Liver (tissue), 9 donors: ENCODE data around the gene EDEM2. TPM values are rescaled to one million over a fixed set of nuclear protein-coding genes. Genes with fewer than 3 reads are reported as not detected.

Source experiments
- DNase-seq: peaks from one replicate; pipeline ENCODE4 v3.0.0-alpha.2; 2017; ENCODE audit warnings: low spot score
- H3K27ac ChIP-seq, 2 donors: one replicate each; pipeline ENCODE4 v1.7.0; 2013; ENCODE audit warnings: inconsistent platforms in 2 of 2, low read length in 2 of 2, control low read depth in 1 of 2, low read depth in 1 of 2, mild to moderate bottlenecking in 1 of 2
- H3K27me3 ChIP-seq, 4 donors: one replicate each; pipeline versions ENCODE4 v1.6.1 to v1.7.0; 2013; ENCODE audit warnings: low read length in 3 of 4, inconsistent platforms in 1 of 4, mild to moderate bottlenecking in 1 of 4, moderate library complexity in 1 of 4; ENCODE audit not compliant: control insufficient read depth in 4 of 4, insufficient read depth in 4 of 4
- H3K36me3 ChIP-seq, 4 donors: one replicate each; pipeline versions ENCODE4 v1.6.1 to v1.7.0; 2013; ENCODE audit warnings: low read length in 3 of 4, mild to moderate bottlenecking in 3 of 4, low read depth in 1 of 4, moderate library complexity in 1 of 4; ENCODE audit not compliant: control insufficient read depth in 4 of 4, insufficient read depth in 3 of 4
- H3K4me1 ChIP-seq, 4 donors: one replicate each; pipeline versions ENCODE4 v1.6.1 to v1.7.0; 2013; ENCODE audit warnings: low read length in 3 of 4, mild to moderate bottlenecking in 3 of 4, moderate library complexity in 1 of 4; ENCODE audit not compliant: control insufficient read depth in 4 of 4, insufficient read depth in 4 of 4
- H3K4me3 ChIP-seq, 3 donors: one replicate each; pipeline versions ENCODE4 v1.6.1 to v1.7.0; 2013; ENCODE audit warnings: low read length in 3 of 3, control low read depth in 1 of 3, low read depth in 1 of 3, mild to moderate bottlenecking in 1 of 3
- H3K9ac ChIP-seq, 2 donors: one replicate each; pipeline ENCODE4 v1.7.0; 2013; ENCODE audit warnings: low read length in 2 of 2, mild to moderate bottlenecking in 2 of 2, moderate library complexity in 2 of 2, control low read depth in 1 of 2, low read depth in 1 of 2
- H3K9me3 ChIP-seq, 4 donors: one replicate each; pipeline versions ENCODE4 v1.6.1 to v1.7.0; 2013; ENCODE audit warnings: low read length in 3 of 4; ENCODE audit not compliant: control insufficient read depth in 4 of 4
- EGR1 ChIP-seq, 2 donors: IDR thresholded peaks; 2 replicates each; pipeline ENCODE4 v1.6.1; 2016 to 2018; ENCODE audit warnings: antibody characterized with exemption in 2 of 2, low read depth in 2 of 2
- FOXA1 ChIP-seq: IDR thresholded peaks from 2 replicates; pipeline ENCODE4 v1.6.1; 2016; ENCODE audit warnings: antibody characterized with exemption
- FOXA2 ChIP-seq: IDR thresholded peaks from 2 replicates; pipeline ENCODE4 v1.6.1; 2016; ENCODE audit warnings: antibody characterized with exemption
- GABPA ChIP-seq, 2 donors: IDR thresholded peaks in 1 of 2; conservative IDR thresholded peaks in 1 of 2; 2 replicates each; pipeline ENCODE4 v1.6.1; 2016; ENCODE audit warnings: antibody characterized with exemption in 2 of 2, mild to moderate bottlenecking in 1 of 2, moderate library complexity in 1 of 2
- HNF4G ChIP-seq: IDR thresholded peaks from 2 replicates; pipeline ENCODE4 v1.6.1; 2016; ENCODE audit warnings: antibody characterized with exemption
- JUND ChIP-seq, 2 donors: IDR thresholded peaks; 2 replicates each; pipeline ENCODE4 v1.6.1; 2016; ENCODE audit warnings: antibody characterized with exemption in 2 of 2
- NR2F2 ChIP-seq: IDR thresholded peaks from 2 replicates; pipeline ENCODE4 v1.6.1; 2016; ENCODE audit warnings: antibody characterized with exemption
- RAD21 ChIP-seq, 2 donors: IDR thresholded peaks; 2 replicates each; pipeline ENCODE4 v1.6.1; 2016; ENCODE audit warnings: antibody characterized with exemption in 2 of 2, mild to moderate bottlenecking in 2 of 2
- RXRA ChIP-seq, 2 donors: IDR thresholded peaks; 2 replicates each; pipeline ENCODE4 v1.6.1; 2017 to 2018; ENCODE audit warnings: antibody characterized with exemption in 2 of 2, mild to moderate bottlenecking in 1 of 2
- SP1 ChIP-seq: IDR thresholded peaks from 2 replicates; pipeline ENCODE4 v1.6.1; 2018; ENCODE audit warnings: antibody characterized with exemption, mild to moderate bottlenecking
- TAF1 ChIP-seq: conservative IDR thresholded peaks from 2 replicates; pipeline ENCODE4 v1.6.1; 2016; ENCODE audit warnings: antibody characterized with exemption, mild to moderate bottlenecking
- YY1 ChIP-seq: IDR thresholded peaks from 2 replicates; pipeline ENCODE4 v1.6.1; 2016; ENCODE audit warnings: antibody characterized with exemption, mild to moderate bottlenecking
- WGBS: extraction: QIAGEN DNeasy Blood & Tissue Kit; methylation state at CpG from one replicate; pipeline ENCODE4 v1.1.7; 2013; 5-methylcytosine and 5-hydroxymethylcytosine counted together
- polyA plus RNA-seq, 2 donors: library from polyadenylated mRNA; stranded (reverse) in 1 of 2; unstranded in 1 of 2; fragments of 200-250 nt in 1 of 2; fragments of >200 nt in 1 of 2; fragmentation: Nextera tagmentation in 1 of 2; extraction: Ambion mirVana in 1 of 2; gene quantifications; one replicate each; pipeline versions ENCODE4 v1.2.1 to v1.2.3, GENCODE V29; 2013 to 2015
- total RNA-seq, 2 donors: library from RNA; depleted of rRNA; stranded (reverse); fragments of >200 nt; gene quantifications; one replicate each; pipeline ENCODE4 v1.2.3, GENCODE V29; 2014
- TF ChIP-seq, protein P1 (sequence below): IDR thresholded peaks from 2 replicates; pipeline ENCODE4 v1.6.1; 2016; ENCODE audit warnings: antibody characterized with exemption
- TF ChIP-seq, protein P2 (sequence below): IDR thresholded peaks from 2 replicates; pipeline ENCODE4 v1.6.1; 2016; ENCODE audit warnings: antibody characterized with exemption
- TF ChIP-seq, protein P3 (sequence below): fragments of 150-350 bp; IDR thresholded peaks from 2 replicates; pipeline ENCODE4 v1.5.1; 2017; ENCODE audit warnings: improper control_type of control experiment, low read depth, low read length; ENCODE audit not compliant: missing input control
- TF ChIP-seq, protein P4 (sequence below): IDR thresholded peaks from 2 replicates; pipeline ENCODE4 v1.6.1; 2016; ENCODE audit warnings: antibody characterized with exemption, mild to moderate bottlenecking
- donor health status: healthy.
- donor health status: healthy.
- donor health status: healthy.
- donor health status: healthy.
- donor health status: healthy.

Gene EDEM2
- total and polyA plus RNA-seq, 4 donors, result 15.5 to 32.5 (median 22.2) TPM

DNA sequence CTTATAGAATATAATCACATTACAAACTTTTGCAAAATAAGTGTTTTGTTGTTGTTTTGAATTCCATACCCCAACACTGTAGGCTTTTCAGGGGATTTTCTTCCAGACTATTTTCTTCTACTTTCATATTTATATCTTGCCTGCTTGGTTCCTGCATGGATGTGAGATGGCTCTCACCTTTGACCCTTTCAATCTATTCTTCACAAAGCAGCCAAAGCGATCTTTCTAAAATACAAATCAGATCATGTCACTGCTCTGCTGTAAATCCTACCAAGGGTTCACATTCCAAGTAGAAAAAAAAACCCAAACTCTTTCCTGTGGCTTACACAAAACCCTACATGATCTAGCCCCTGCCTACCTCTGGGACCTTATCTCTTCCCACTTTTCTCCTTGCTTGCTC, 29.5 kb downstream of the EDEM2 start:
- TF ChIP-seq RAD21 (IDR thresholded peaks at IDR 0.05) (no peak), FOXA1 (no peak), YY1 (no peak), EGR1 (IDR thresholded peaks at IDR 0.05; ENCODE audit: low read depth in 2 of 2) (no peak), TAF1 (no peak)
- TF ChIP-seq, protein P1, sequence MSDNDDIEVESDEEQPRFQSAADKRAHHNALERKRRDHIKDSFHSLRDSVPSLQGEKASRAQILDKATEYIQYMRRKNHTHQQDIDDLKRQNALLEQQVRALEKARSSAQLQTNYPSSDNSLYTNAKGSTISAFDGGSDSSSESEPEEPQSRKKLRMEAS, result no peak
- 78% methylated on average over 1 of the region's 1 CpG for WGBS
- H3K4me3 ChIP-seq, result no peak overlapping the region
- no peaks in the 10 kb centered on the region for H3K9me3 ChIP-seq
- no peak overlapping the region for H3K27ac ChIP-seq
- H3K27me3 ChIP-seq, result no peaks in the 10 kb centered on the region
- DNase-seq, result no peak
- H3K4me1 ChIP-seq, result peaks cover 0 to 6% (median 2%) of the 10 kb centered on the region in 4 donors
- no peak overlapping the region for H3K9ac ChIP-seq
- H3K36me3 ChIP-seq, result peaks cover 17 to 67% (median 43%) of the 10 kb centered on the region in 4 donors

DNA sequence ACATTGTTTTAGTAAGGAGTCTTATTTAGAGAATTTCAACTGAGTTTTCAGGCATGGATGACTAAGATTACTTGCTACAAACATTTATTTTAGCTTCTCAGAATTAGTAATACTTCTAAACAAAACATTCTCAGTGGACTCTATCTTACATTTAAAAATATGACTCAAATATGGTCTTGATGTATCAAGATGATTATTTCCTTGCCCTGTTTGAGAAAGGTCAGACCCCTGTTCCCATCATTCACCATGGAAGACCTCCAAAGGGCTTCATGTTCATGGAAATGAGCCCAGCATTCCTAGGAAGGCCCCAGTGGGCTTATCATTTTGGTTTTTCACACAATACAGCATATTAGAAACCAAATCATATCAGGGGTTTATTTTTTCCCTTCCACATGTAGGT, 29.9 kb downstream of the EDEM2 start:
- H3K4me1 ChIP-seq, result peaks cover 0 to 6% (median 2%) of the 10 kb centered on the region in 4 donors
- DNase-seq, result no peak
- H3K27me3 ChIP-seq, result no peaks in the 10 kb centered on the region
- no peak overlapping the region for H3K9ac ChIP-seq
- TF ChIP-seq NR2F2 (no peak), YY1 (no peak), FOXA2 (no peak), HNF4G (no peak), FOXA1 (no peak), GABPA (IDR thresholded peaks at IDR 0.05 in 1 of 2, conservative IDR thresholded peaks at IDR 0.05 in 1 of 2) (no peak), EGR1 (IDR thresholded peaks at IDR 0.05; ENCODE audit: low read depth in 2 of 2) (no peak), TAF1 (no peak), RAD21 (IDR thresholded peaks at IDR 0.05) (no peak), RXRA (IDR thresholded peaks at IDR 0.05) (no peak), SP1 (no peak)
- TF ChIP-seq, protein P1, result no peak
- TF ChIP-seq, protein P2, sequence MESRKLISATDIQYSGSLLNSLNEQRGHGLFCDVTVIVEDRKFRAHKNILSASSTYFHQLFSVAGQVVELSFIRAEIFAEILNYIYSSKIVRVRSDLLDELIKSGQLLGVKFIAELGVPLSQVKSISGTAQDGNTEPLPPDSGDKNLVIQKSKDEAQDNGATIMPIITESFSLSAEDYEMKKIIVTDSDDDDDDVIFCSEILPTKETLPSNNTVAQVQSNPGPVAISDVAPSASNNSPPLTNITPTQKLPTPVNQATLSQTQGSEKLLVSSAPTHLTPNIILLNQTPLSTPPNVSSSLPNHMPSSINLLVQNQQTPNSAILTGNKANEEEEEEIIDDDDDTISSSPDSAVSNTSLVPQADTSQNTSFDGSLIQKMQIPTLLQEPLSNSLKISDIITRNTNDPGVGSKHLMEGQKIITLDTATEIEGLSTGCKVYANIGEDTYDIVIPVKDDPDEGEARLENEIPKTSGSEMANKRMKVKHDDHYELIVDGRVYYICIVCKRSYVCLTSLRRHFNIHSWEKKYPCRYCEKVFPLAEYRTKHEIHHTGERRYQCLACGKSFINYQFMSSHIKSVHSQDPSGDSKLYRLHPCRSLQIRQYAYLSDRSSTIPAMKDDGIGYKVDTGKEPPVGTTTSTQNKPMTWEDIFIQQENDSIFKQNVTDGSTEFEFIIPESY, result no peak
- TF ChIP-seq, protein P3, sequence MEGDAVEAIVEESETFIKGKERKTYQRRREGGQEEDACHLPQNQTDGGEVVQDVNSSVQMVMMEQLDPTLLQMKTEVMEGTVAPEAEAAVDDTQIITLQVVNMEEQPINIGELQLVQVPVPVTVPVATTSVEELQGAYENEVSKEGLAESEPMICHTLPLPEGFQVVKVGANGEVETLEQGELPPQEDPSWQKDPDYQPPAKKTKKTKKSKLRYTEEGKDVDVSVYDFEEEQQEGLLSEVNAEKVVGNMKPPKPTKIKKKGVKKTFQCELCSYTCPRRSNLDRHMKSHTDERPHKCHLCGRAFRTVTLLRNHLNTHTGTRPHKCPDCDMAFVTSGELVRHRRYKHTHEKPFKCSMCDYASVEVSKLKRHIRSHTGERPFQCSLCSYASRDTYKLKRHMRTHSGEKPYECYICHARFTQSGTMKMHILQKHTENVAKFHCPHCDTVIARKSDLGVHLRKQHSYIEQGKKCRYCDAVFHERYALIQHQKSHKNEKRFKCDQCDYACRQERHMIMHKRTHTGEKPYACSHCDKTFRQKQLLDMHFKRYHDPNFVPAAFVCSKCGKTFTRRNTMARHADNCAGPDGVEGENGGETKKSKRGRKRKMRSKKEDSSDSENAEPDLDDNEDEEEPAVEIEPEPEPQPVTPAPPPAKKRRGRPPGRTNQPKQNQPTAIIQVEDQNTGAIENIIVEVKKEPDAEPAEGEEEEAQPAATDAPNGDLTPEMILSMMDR, result no peak
- no peak overlapping the region for H3K27ac ChIP-seq
- H3K4me3 ChIP-seq, result no peak overlapping the region
- H3K36me3 ChIP-seq, result peaks cover 17 to 64% (median 41%) of the 10 kb centered on the region in 4 donors
- H3K9me3 ChIP-seq, result no peaks in the 10 kb centered on the region

DNA sequence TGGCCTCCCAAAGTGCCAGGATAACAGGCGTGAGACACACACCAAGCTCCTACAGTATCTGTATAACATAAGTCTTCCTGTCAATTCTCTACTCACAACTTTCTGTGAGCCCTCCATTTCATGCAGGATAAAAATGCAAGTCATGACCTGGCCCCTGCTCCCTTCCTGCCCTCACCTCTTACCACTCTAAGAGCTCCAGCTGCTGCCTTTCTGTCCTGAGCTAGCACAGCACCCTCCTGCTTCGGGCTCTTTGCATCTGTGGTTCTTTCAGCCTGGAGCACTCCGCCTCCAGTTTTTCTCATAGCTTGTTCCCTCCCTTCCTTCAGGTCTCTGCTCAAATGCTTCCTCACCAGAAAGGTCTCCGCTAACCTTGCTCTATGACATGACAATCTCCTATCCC, 30.9 kb downstream of the EDEM2 start:
- H3K9me3 ChIP-seq, result no peaks in the 10 kb centered on the region
- peaks cover 0 to 6% (median 2%) of the 10 kb centered on the region in 4 donors for H3K4me1 ChIP-seq
- 96% methylated on average over 4 of the region's 4 CpGs for WGBS
- TF ChIP-seq FOXA1 (no peak), FOXA2 (no peak), SP1 (no peak), GABPA (IDR thresholded peaks at IDR 0.05 in 1 of 2, conservative IDR thresholded peaks at IDR 0.05 in 1 of 2) (no peak), RAD21 (IDR thresholded peaks at IDR 0.05) (no peak), JUND (IDR thresholded peaks at IDR 0.05) (no peak), YY1 (no peak)
- TF ChIP-seq, protein P4, sequence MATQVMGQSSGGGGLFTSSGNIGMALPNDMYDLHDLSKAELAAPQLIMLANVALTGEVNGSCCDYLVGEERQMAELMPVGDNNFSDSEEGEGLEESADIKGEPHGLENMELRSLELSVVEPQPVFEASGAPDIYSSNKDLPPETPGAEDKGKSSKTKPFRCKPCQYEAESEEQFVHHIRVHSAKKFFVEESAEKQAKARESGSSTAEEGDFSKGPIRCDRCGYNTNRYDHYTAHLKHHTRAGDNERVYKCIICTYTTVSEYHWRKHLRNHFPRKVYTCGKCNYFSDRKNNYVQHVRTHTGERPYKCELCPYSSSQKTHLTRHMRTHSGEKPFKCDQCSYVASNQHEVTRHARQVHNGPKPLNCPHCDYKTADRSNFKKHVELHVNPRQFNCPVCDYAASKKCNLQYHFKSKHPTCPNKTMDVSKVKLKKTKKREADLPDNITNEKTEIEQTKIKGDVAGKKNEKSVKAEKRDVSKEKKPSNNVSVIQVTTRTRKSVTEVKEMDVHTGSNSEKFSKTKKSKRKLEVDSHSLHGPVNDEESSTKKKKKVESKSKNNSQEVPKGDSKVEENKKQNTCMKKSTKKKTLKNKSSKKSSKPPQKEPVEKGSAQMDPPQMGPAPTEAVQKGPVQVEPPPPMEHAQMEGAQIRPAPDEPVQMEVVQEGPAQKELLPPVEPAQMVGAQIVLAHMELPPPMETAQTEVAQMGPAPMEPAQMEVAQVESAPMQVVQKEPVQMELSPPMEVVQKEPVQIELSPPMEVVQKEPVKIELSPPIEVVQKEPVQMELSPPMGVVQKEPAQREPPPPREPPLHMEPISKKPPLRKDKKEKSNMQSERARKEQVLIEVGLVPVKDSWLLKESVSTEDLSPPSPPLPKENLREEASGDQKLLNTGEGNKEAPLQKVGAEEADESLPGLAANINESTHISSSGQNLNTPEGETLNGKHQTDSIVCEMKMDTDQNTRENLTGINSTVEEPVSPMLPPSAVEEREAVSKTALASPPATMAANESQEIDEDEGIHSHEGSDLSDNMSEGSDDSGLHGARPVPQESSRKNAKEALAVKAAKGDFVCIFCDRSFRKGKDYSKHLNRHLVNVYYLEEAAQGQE, result no peak
- TF ChIP-seq, protein P2, result no peak

More for the DNA sequence above, 30.9 kb downstream of the EDEM2 start:
- no peak overlapping the region for H3K27ac ChIP-seq
- no peak for DNase-seq
- H3K9ac ChIP-seq, result no peak overlapping the region
- peaks cover 17 to 57% (median 33%) of the 10 kb centered on the region in 4 donors for H3K36me3 ChIP-seq
- no peak overlapping the region for H3K4me3 ChIP-seq
- no peaks in the 10 kb centered on the region for H3K27me3 ChIP-seq
